Nephron progenitor cell (in vitro differentiated cells): Measurements from ENCODE around the gene GNA12.
A peak's percentile ranks its signal among the peaks of the same experiment; 100 is the strongest.
"Not testable (repeated sequence)": the region's sequence is repeated elsewhere in the genome, so short reads cannot be mapped to it uniquely, and the experiment has no call there.

Experiments used
- DNase-seq: peaks from one replicate; pipeline ENCODE4 v3.0.0; 2021
- H3K27ac Mint-ChIP-seq: 2 replicates; pipeline ENCODE4 v1.8.0; 2021; ENCODE audit warnings: mild to moderate bottlenecking, moderate library complexity, mixed read lengths
- H3K27me3 Mint-ChIP-seq: 2 replicates; pipeline ENCODE4 v1.8.0; 2021; ENCODE audit warnings: mild to moderate bottlenecking, low read depth, mixed read lengths; ENCODE audit not compliant: poor library complexity
- H3K36me3 Mint-ChIP-seq: 2 replicates; pipeline ENCODE4 v1.8.0; 2021; ENCODE audit warnings: low read depth, mixed read lengths
- H3K4me1 Mint-ChIP-seq: 2 replicates; pipeline ENCODE4 v1.8.0; 2021; ENCODE audit warnings: mixed read lengths
- H3K4me3 Mint-ChIP-seq: 2 replicates; pipeline ENCODE4 v1.8.0; 2021; ENCODE audit warnings: mild to moderate bottlenecking, moderate library complexity, mixed read lengths
- H3K9me3 Mint-ChIP-seq: 2 replicates; pipeline ENCODE4 v1.8.0; 2021; ENCODE audit warnings: mild to moderate bottlenecking, moderate library complexity, mixed read lengths
- TF ChIP-seq, protein P1 (sequence below): fragments of 200-600 bp; sonication (generic); IDR thresholded peaks from 2 replicates; pipeline ENCODE4 v1.5.0; 2021; ENCODE audit warnings: antibody characterized with exemption

GNA12 gene

DNA sequence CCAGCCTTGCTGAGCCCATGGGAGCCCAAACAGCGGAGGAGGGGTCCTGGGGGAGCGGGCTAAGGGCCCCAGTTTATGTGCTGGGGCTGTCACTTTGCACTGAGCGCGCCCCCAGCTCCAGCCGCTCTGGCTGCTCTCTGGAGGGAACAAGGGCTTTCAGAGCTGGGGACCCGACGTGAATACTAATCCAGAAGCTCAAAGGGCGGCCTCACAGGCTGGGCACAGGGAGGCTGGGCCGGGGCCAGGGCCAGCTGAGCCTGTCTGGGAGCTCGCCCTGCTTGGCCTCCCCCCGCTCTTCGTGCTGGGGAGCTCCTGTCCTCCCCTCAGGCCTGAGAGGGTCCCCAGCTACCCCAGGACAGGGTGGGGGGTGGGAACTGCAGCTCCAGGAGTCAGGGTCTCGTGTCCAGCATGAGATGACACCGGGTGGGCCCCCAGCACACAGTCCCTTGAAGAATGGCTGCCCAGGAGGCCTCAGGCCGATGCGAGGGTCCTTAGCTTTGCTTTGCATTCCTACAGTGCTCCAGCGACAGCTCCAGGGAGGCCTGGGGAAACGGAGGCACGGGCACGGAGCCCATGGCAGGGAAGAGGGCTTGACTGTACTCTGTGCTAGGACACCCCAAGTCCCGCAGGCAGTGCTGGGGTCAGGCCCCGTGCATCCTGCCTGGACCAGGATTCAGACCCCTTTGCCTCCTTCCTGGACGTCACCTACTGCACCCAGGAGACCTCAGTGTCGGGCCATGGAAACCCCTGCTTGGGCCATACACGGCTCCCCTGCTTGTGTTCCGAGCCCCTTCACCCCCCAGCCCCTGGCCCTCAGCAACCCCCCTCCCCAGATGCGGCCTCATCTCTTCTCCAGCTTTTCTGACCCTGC, 161.9 kb downstream of the GNA12 start:
- H3K4me1 Mint-ChIP-seq: no peaks in the 10 kb centered on the region
- TF ChIP-seq, protein P1, sequence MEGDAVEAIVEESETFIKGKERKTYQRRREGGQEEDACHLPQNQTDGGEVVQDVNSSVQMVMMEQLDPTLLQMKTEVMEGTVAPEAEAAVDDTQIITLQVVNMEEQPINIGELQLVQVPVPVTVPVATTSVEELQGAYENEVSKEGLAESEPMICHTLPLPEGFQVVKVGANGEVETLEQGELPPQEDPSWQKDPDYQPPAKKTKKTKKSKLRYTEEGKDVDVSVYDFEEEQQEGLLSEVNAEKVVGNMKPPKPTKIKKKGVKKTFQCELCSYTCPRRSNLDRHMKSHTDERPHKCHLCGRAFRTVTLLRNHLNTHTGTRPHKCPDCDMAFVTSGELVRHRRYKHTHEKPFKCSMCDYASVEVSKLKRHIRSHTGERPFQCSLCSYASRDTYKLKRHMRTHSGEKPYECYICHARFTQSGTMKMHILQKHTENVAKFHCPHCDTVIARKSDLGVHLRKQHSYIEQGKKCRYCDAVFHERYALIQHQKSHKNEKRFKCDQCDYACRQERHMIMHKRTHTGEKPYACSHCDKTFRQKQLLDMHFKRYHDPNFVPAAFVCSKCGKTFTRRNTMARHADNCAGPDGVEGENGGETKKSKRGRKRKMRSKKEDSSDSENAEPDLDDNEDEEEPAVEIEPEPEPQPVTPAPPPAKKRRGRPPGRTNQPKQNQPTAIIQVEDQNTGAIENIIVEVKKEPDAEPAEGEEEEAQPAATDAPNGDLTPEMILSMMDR: no peak

DNA sequence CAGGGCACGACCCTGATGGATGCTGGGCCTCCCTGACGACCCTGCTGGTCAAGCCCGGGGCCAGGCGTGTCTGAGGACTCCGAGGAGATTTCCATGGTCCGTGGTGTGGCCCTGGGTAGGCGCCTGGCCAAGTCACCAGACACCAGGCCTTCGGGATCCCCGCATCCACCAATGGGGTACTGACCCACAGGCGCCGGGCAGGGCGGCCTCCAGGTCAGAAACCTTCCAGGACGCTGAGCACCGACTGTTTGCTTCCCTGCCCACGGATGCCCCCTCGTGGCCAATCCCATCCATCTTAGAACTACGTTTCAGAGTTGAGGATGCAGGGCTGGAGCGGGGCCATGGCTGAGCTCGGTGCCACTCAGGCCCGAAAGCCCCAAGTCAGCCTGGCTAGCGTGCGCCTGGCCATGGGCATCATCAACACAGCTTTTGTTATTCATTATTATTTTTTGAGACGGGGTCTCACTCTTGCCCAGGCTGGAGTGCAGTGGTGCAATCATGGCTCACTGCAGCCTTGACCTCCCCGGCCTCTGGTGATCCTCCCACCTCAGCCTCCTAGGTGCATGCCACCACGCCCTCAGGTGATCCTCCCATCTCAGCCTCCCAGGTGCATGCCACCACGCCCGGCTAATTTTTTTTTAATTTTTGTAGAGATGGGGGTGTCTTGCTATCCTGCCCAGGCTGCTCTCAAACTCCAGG, 163.2 kb downstream of the GNA12 start:
- Mint-ChIP-seq H3K27ac (no peak overlapping the region), H3K4me3 (no peak overlapping the region), H3K9me3 (no peaks in the 10 kb centered on the region), H3K4me1 (no peaks in the 10 kb centered on the region), H3K27me3 (peaks cover 27% of the 10 kb centered on the region), H3K36me3 (no peaks in the 10 kb centered on the region)
- TF ChIP-seq, protein P1: peak; percentile 63
- DNase-seq: peak; percentile 81

More for the DNA sequence above, 161.9 kb downstream of the GNA12 start:
- Mint-ChIP-seq H3K36me3 (no peaks in the 10 kb centered on the region), H3K27ac (no peak overlapping the region), H3K9me3 (no peaks in the 10 kb centered on the region), H3K27me3 (peaks cover 39% of the 10 kb centered on the region), H3K4me3 (no peak overlapping the region)
- DNase-seq: no peak

DNA sequence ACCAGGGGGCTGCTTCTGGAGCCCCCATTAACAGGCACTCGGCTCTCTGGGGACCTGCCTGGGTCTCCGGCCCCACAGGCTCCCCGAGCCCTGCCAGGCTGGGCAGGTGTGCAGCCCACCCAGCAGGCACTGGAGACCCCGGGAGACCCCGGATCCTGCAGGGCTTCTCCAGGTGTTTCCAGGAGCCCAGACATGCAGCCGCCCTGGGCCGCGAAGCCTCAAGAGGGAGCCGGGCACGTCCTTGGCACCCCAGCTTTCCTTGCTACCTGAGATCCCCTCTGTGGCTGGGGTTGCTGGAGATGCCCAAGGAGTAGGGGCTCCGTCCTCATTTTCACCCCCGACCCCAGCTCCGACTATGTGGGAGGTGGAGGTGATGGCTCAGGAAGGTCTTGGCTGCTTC, 163.9 kb downstream of the GNA12 start:
- H3K9me3 Mint-ChIP-seq: peaks cover 3% of the 10 kb centered on the region
- no peak for DNase-seq
- TF ChIP-seq, protein P1: no peak
- no peak overlapping the region for H3K4me3 Mint-ChIP-seq
- no peaks in the 10 kb centered on the region for H3K4me1 Mint-ChIP-seq
- peaks cover 21% of the 10 kb centered on the region for H3K27me3 Mint-ChIP-seq
- H3K36me3 Mint-ChIP-seq: no peaks in the 10 kb centered on the region
- no peak overlapping the region for H3K27ac Mint-ChIP-seq

DNA sequence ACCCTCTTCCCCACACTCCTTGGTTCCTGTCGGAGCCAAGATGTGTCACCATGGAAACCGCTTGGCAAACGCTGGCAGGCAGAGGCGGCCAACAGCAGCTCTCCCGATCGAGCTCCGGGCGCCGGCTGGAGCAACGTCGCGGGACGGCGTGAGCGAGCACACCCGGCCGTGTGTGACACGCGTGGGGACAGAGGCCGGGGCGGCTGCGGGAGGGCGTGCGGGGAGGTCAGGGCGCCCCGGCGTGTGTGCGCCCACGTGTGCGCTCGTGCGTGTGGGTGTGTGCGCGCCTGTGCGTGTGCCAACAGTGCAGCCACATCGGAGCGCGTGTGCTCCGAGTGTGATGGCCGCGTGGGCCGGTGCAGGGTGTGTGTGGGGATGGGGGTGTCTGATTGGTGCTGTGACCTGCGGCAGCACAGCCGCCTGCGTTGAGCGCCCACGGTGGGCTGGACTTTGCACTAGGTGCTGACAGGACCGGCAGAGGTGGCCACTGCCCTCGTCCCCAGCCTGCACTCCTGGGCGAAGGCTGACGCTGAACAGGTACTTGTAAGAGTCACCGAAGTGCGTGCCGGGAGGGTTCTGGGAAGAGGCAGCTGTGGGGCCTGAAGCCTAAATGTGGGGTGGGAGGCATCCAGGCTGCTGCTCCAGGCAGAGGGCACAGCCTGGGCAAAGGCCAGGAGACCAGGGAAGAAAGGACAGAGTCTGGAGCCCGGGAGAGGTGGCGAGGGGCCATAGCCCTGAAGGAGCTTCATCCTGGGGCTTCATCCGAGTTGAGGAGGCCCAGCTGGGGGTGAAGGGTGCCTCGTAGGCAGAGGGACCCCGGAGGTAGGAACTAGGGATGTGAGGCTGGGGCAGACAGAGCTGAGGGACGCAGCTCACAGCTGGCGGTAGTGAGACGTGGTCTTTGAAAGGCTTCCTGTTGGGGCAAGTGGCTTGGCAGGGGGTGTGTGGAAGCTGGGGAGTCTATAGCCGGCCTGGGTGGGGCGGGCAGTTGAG, 164.7 kb downstream of the GNA12 start:
- not testable (repeated sequence) for H3K36me3 Mint-ChIP-seq, H3K27ac Mint-ChIP-seq, H3K4me3 Mint-ChIP-seq, DNase-seq, H3K4me1 Mint-ChIP-seq
- Mint-ChIP-seq H3K9me3 (peaks cover 11% of the 10 kb centered on the region), H3K27me3 (peaks cover 23% of the 10 kb centered on the region)

DNA sequence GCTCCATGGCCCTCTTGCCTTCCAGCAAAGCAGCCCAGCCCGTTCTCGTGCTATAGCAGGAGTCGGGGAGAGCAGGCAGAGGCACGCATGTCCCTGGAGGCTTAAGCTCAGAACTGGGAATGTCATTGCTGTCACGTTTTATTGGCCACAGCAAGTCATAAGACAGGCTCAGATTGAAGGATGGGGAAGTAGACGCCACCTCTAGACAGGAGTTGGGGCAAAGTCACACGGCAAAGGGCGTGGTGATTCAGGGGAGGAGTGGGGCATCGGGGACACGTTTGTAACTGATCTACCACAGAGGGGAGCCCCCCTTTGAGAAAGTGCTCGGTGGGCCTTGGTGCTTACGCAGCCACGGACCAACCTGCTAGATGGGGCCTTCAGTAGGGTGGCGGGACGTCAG, 165.7 kb downstream of the GNA12 start:
- H3K36me3 Mint-ChIP-seq, H3K4me3 Mint-ChIP-seq, DNase-seq, H3K27ac Mint-ChIP-seq, H3K4me1 Mint-ChIP-seq: not testable (repeated sequence)
- Mint-ChIP-seq H3K27me3 (peaks cover 24% of the 10 kb centered on the region), H3K9me3 (peaks cover 18% of the 10 kb centered on the region)
